22Rv1 (cell line): ENCODE measurements around the gene TUBGCP2.

Experiments
- CTCF ChIP-seq: fragments of 450-650 bp; IDR thresholded peaks from 2 replicates; pipeline ENCODE4 v1.5.1; 2017; ENCODE audit warnings: mild to moderate bottlenecking
- ZFX ChIP-seq: fragments of 450-650 bp; IDR thresholded peaks from 2 replicates; pipeline ENCODE4 v1.6.1; 2017; ENCODE audit warnings: antibody characterized with exemption, borderline replicate concordance

GRCh38 chr10:133242611-133243356, 65.9 kb downstream of the TUBGCP2 start:
- TF ChIP-seq CTCF: no peak
- no peak for TF ChIP-seq ZFX
